ENCODE measurements around the gene ABHD12B. TPM values are rescaled to one million over a fixed set of nuclear protein-coding genes. Genes with fewer than 3 reads are reported as not detected.

Gene ABHD12B
- total RNA-seq, 4 donors from 2014 or later, result not detected

DNA sequence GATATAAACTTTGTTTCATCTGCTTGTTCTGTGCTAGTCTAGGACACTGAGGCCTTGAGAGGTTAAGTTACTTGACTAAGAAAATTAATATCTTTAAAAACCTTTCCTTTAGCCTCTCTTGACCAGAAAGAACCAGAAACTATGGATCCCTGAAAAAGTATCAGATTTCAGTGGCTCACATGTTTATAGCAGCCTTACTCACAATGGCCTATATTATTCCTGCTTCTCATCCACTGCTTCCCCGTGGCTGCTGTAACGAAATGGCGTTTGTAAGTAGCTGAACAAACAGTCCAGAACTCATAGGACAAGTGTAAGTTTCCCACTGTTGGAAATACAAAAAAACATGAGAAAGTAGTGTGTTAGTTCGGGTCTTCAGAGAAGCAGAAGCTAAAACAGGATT lies 75.6 kb downstream of the ABHD12B start:
- peaks cover 0 to 19% (median 0%) of the 10 kb centered on the region in 3 donors for H3K4me1 ChIP-seq
- no peaks in the 10 kb centered on the region for H3K9me3 ChIP-seq
- H3K27me3 ChIP-seq, result no peaks in the 10 kb centered on the region
- TF ChIP-seq EP300 (IDR thresholded peaks at IDR 0.05), result no peak
- no peak for TF ChIP-seq POLR2AphosphoS5 (IDR thresholded peaks at IDR 0.05)
- no peak for TF ChIP-seq CTCF (IDR thresholded peaks at IDR 0.05)
- no peak for ATAC-seq
- WGBS, 2 donors (ENCODE audit: low coverage in 1 of 2), result 46% methylated on average over 4 of the region's 4 CpGs; no CpG with 5 or more reads in 1 of the 2 donors
- no peaks in the 10 kb centered on the region for H3K36me3 ChIP-seq
- no peak overlapping the region for H3K4me3 ChIP-seq
- H3K27ac ChIP-seq, result no peak overlapping the region

DNA sequence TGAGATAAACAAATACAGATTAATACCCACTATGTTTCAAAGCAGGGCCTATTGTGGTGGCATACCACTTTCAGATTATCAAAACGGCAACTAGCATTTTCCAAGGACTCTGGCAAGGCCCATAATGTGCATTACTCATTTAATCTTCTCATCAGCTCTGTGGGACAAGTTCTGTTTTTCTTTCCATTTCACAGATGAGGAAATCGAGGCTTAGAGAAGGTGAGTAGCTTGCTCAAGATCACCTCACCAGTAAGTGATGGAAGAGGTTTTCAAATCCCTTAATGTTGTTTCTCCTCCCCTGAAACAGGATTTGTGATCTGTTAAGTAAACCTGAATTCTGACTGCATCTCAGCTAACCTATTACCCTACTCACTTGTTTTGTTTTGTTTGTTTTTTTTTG lies 76.4 kb downstream of the ABHD12B start:
- Histone ChIP-seq H3K4me1 (peaks cover 0 to 17% (median 0%) of the 10 kb centered on the region in 3 donors), H3K27me3 (no peaks in the 10 kb centered on the region), H3K36me3 (no peaks in the 10 kb centered on the region), H3K4me3 (no peak overlapping the region), H3K27ac (no peak overlapping the region), H3K9me3 (no peaks in the 10 kb centered on the region)
- TF ChIP-seq POLR2AphosphoS5 (IDR thresholded peaks at IDR 0.05), result no peak
- no peak for TF ChIP-seq CTCF (IDR thresholded peaks at IDR 0.05)
- TF ChIP-seq EP300 (IDR thresholded peaks at IDR 0.05), result no peak
- no peak for TF ChIP-seq POLR2A (IDR thresholded peaks at IDR 0.05)
- no peak for ATAC-seq
- 79 to 80% methylated on average over 2 of the region's 2 CpGs for WGBS, 2 donors (ENCODE audit: low coverage in 1 of 2)

GRCh38 chr14:50951032-50951431 lies 79.2 kb downstream of the ABHD12B start:
- no peak overlapping the region for H3K27ac ChIP-seq
- no peak overlapping the region for H3K4me3 ChIP-seq
- no peak for ATAC-seq
- no peaks in the 10 kb centered on the region for H3K9me3 ChIP-seq
- no peak for TF ChIP-seq POLR2AphosphoS5 (IDR thresholded peaks at IDR 0.05)
- no peak for TF ChIP-seq EP300 (IDR thresholded peaks at IDR 0.05)
- TF ChIP-seq POLR2A (IDR thresholded peaks at IDR 0.05), result no peak
- TF ChIP-seq CTCF (IDR thresholded peaks at IDR 0.05), result no peak
- no peaks in the 10 kb centered on the region for H3K27me3 ChIP-seq
- 84 to 100% methylated on average over 1 to 3 of the region's 6 CpGs for WGBS, 2 donors (ENCODE audit: low coverage in 1 of 2)
- H3K36me3 ChIP-seq, result no peaks in the 10 kb centered on the region
- peaks cover 0 to 9% (median 3%) of the 10 kb centered on the region in 3 donors for H3K4me1 ChIP-seq

DNA sequence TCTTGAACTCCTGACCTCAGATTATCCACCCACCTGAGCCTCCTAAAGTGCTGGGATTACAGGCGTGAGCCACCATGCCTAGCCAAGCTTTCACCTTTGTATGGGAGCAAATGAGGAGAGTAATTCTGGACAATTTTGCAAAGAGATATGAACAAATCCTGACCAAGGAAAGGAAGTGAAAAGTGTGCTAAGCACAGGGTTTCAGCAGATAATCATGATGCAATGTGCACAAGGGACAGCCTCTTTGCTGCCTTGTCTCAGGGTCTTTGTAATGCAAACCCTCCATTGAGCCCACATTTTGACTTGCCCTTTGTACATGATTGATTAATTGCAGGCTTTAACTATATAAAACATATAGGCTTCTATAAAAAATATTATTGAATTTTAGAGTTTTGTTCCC lies 81.6 kb downstream of the ABHD12B start:
- Histone ChIP-seq H3K27me3 (no peaks in the 10 kb centered on the region), H3K27ac (no peak overlapping the region), H3K9me3 (no peaks in the 10 kb centered on the region), H3K36me3 (no peaks in the 10 kb centered on the region), H3K4me1 (peaks cover 0 to 12% (median 3%) of the 10 kb centered on the region in 3 donors), H3K4me3 (no peak overlapping the region)
- TF ChIP-seq POLR2AphosphoS5 (IDR thresholded peaks at IDR 0.05), result no peak
- TF ChIP-seq EP300 (IDR thresholded peaks at IDR 0.05), result no peak
- no peak for TF ChIP-seq CTCF (IDR thresholded peaks at IDR 0.05)
- no peak for TF ChIP-seq POLR2A (IDR thresholded peaks at IDR 0.05)
- 100% methylated on average over 1 of the region's 1 CpG; no CpG with 5 or more reads in 1 of the 2 donors for WGBS, 2 donors (ENCODE audit: low coverage in 1 of 2)
- ATAC-seq, result no peak

Small RNAs within 50 kb of the gene (small RNA-seq; reads per million reads assigned to genes)
- 0 reads per million in 4 donors for gene RF00593

Other genes starting within 250 kb of the ABHD12B start
- 10 to 100 TPM; 34.8 to 48.7 (median 42.5) TPM for gene SAV1, start 203.7 kb upstream of the ABHD12B start, total RNA-seq
- 10 to 100 TPM; 30.2 to 43.1 (median 38.6) TPM for gene NIN, start 40.9 kb upstream of the ABHD12B start, total RNA-seq
- gene PYGL, start 72.4 kb downstream of the ABHD12B start, total RNA-seq, result 10 to 100 TPM; 18.5 to 39.7 (median 27.4) TPM
- gene TRIM9, start 223.1 kb downstream of the ABHD12B start, total RNA-seq, result 1 to 10 TPM in 3 of 4 donors, under 1 TPM in 1; 0.84 to 4.7 (median 1.4) TPM

Data from gastroesophageal sphincter (tissue), 4 donors.